ENCODE measurements around the gene TMC1. TPM values are rescaled to one million over a fixed set of nuclear protein-coding genes. Genes with fewer than 3 reads are reported as not detected.

The TMC1 gene
- total RNA-seq, 1 donor from 2014 or later, result not detected

DNA sequence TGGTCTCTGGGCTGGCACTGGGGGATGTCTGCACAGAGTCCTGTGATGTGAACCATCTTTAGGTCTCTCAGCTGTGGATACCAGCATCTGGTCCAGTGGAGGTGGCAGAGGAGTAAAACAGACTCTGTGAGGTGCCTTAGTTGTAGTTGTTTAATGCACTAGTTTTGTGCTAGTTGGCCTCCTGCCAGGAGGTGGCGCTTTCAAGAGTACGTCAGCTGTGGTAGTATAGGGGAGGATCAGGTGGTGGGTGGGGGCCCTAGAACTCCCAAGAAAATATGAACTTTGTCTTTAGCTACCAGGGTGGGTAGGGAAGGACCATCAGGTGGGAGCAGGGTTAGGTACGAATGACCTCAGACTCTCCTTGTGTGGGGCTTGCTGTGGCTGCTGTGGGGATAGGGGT, 197.1 kb downstream of the TMC1 start:
- TF ChIP-seq, protein P1, sequence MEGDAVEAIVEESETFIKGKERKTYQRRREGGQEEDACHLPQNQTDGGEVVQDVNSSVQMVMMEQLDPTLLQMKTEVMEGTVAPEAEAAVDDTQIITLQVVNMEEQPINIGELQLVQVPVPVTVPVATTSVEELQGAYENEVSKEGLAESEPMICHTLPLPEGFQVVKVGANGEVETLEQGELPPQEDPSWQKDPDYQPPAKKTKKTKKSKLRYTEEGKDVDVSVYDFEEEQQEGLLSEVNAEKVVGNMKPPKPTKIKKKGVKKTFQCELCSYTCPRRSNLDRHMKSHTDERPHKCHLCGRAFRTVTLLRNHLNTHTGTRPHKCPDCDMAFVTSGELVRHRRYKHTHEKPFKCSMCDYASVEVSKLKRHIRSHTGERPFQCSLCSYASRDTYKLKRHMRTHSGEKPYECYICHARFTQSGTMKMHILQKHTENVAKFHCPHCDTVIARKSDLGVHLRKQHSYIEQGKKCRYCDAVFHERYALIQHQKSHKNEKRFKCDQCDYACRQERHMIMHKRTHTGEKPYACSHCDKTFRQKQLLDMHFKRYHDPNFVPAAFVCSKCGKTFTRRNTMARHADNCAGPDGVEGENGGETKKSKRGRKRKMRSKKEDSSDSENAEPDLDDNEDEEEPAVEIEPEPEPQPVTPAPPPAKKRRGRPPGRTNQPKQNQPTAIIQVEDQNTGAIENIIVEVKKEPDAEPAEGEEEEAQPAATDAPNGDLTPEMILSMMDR (IDR thresholded peaks at IDR 0.05), result no peak
- ATAC-seq, result no peak
- H3K27ac ChIP-seq, result no peak overlapping the region
- no peaks in the 10 kb centered on the region for H3K36me3 ChIP-seq
- no peak for DNase-seq
- no peaks in the 10 kb centered on the region for H3K9me3 ChIP-seq
- no peaks in the 10 kb centered on the region for H3K4me1 ChIP-seq
- intact Hi-C loops (cut with DNase I), result no loop called here
- H3K27me3 ChIP-seq, result no peaks in the 10 kb centered on the region
- no peak overlapping the region for H3K4me3 ChIP-seq

DNA sequence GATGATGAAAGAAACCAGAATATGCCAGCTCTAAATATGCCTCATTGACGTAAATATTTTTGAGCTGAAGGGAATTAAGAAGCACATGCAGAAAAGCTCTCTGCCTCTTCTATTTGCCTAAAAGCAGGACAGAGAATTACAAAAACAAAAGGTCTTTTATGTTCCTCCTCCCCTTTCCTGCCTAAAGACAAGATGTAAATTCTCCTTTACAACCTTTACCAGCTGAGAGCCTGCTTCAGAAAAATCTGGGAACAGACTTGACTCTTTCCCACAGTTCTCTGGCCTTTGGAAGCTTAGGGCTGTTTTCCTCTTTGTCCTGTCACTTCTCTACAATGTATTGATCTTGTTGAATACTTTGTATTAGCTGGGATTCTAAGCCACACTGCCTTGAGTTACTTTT, 199.7 kb downstream of the TMC1 start:
- ATAC-seq, result no peak
- intact Hi-C loops (cut with DNase I), result no loop called here
- TF ChIP-seq, protein P1 (IDR thresholded peaks at IDR 0.05), result no peak
- no peak for DNase-seq
- no peaks in the 10 kb centered on the region for H3K27me3 ChIP-seq
- H3K9me3 ChIP-seq, result no peaks in the 10 kb centered on the region
- H3K4me1 ChIP-seq, result no peaks in the 10 kb centered on the region
- H3K27ac ChIP-seq, result no peak overlapping the region
- H3K4me3 ChIP-seq, result no peak overlapping the region
- H3K36me3 ChIP-seq, result no peaks in the 10 kb centered on the region

- Histone ChIP-seq H3K4me3 (no peak overlapping the region), H3K27ac (no peak overlapping the region), H3K4me1 (no peaks in the 10 kb centered on the region), H3K9me3 (no peaks in the 10 kb centered on the region), H3K36me3 (no peaks in the 10 kb centered on the region), H3K27me3 (no peaks in the 10 kb centered on the region)
- intact Hi-C loops (cut with DNase I), result no loop called here
- ATAC-seq, result no peak
- no peak for DNase-seq
- TF ChIP-seq, protein P1 (IDR thresholded peaks at IDR 0.05), result no peak
These were observed 205.5 kb downstream of the TMC1 start for GRCh38 chr9:72726947-72727346.

- no peak for ATAC-seq
- Histone ChIP-seq H3K9me3 (no peaks in the 10 kb centered on the region), H3K4me3 (no peak overlapping the region), H3K27me3 (no peaks in the 10 kb centered on the region), H3K36me3 (no peaks in the 10 kb centered on the region), H3K27ac (no peak overlapping the region), H3K4me1 (no peaks in the 10 kb centered on the region)
- TF ChIP-seq, protein P1 (IDR thresholded peaks at IDR 0.05), result no peak
- intact Hi-C loops (cut with DNase I), result no loop called here
- no peak for DNase-seq
These were observed 206.8 kb downstream of the TMC1 start for GRCh38 chr9:72728031-72728770.

GRCh38 chr9:72733895-72734294, 212.5 kb downstream of the TMC1 start:
- H3K36me3 ChIP-seq, result no peaks in the 10 kb centered on the region
- ATAC-seq, result peak; percentile 29
- TF ChIP-seq, protein P1 (IDR thresholded peaks at IDR 0.05), result no peak
- no peak overlapping the region for H3K27ac ChIP-seq
- H3K4me3 ChIP-seq, result no peak overlapping the region
- intact Hi-C loops (cut with DNase I), result no loop called here
- no peak for DNase-seq
- H3K27me3 ChIP-seq, result no peaks in the 10 kb centered on the region
- H3K9me3 ChIP-seq, result no peaks in the 10 kb centered on the region
- no peaks in the 10 kb centered on the region for H3K4me1 ChIP-seq
